OCI-LY3 (cell line): ENCODE results near the gene ARL8B.

Experiments
- H2AFZ ChIP-seq: fragments of 200-600, 300-600 bp; shearing (Covaris generic); 2 replicates; pipeline ENCODE4 v1.6.0; 2014; ENCODE audit warnings: antibody characterized with exemption, low read depth, low read length
- H3K27ac ChIP-seq: fragments of 200-600, 300-600 bp; sonication (generic); 2 replicates; pipeline ENCODE4 v1.5.1; 2014; ENCODE audit warnings: mild to moderate bottlenecking, low read length, moderate library complexity, mixed read lengths
- H3K27me3 ChIP-seq: fragments of 200-600, 300-600 bp; sonication (generic); 2 replicates; pipeline ENCODE4 v1.6.1; 2014; ENCODE audit warnings: low read depth, low read length, mixed read lengths
- H3K36me3 ChIP-seq: fragments of 200-600, 300-600 bp; sonication (generic); replicated peaks from 2 replicates; pipeline ENCODE3; 2014; ENCODE audit warnings: low read depth, low read length, mixed read lengths
- H3K4me1 ChIP-seq: fragments of 300-600, 200-600 bp; sonication (generic); 2 replicates; pipeline ENCODE4 v1.6.1; 2014; ENCODE audit warnings: low read length, mixed read lengths
- H3K4me2 ChIP-seq: fragments of 200-600, 300-600 bp; sonication (generic); 2 replicates; pipeline ENCODE4 v1.6.1; 2014; ENCODE audit warnings: low read length, mixed read lengths
- H3K4me3 ChIP-seq: fragments of 300-600, 200-600 bp; sonication (generic); 2 replicates; pipeline ENCODE4 v1.5.1; 2014; ENCODE audit warnings: antibody characterized with exemption, mild to moderate bottlenecking, low read length, moderate library complexity
- H3K79me2 ChIP-seq: fragments of 300-600, 200-600 bp; shearing (Covaris generic); 2 replicates; pipeline ENCODE4 v1.6.1; 2014; ENCODE audit warnings: mild to moderate bottlenecking, low read length, mixed read lengths
- H3K9ac ChIP-seq: fragments of 300-600, 200-600 bp; shearing (Covaris generic); 2 replicates; pipeline ENCODE4 v1.6.0; 2014; ENCODE audit warnings: mild to moderate bottlenecking, low read length, moderate library complexity
- H3K9me3 ChIP-seq: fragments of 200-600, 300-600 bp; shearing (Covaris generic); 2 replicates; pipeline ENCODE4 v1.6.1; 2014; ENCODE audit warnings: low read length, mixed read lengths; ENCODE audit not compliant: insufficient read depth
- H4K20me1 ChIP-seq: fragments of 200-600, 300-600 bp; sonication (generic); 2 replicates; pipeline ENCODE4 v1.6.1; 2016; ENCODE audit warnings: low read length, mixed read lengths; ENCODE audit not compliant: insufficient read depth
- CTCF ChIP-seq: fragments of 200-600, 300-600 bp; sonication (generic); IDR thresholded peaks from 2 replicates; pipeline ENCODE4 v1.5.1; 2014; ENCODE audit warnings: antibody characterized with exemption, low read length, low read depth
- EZH2phosphoT487 ChIP-seq: fragments of 200-600 bp; shearing (Covaris generic); IDR thresholded peaks from 2 replicates; pipeline ENCODE4 v1.6.1; 2018; ENCODE audit warnings: antibody characterized with exemption, mixed run types, low read depth

ARL8B gene

DNA sequence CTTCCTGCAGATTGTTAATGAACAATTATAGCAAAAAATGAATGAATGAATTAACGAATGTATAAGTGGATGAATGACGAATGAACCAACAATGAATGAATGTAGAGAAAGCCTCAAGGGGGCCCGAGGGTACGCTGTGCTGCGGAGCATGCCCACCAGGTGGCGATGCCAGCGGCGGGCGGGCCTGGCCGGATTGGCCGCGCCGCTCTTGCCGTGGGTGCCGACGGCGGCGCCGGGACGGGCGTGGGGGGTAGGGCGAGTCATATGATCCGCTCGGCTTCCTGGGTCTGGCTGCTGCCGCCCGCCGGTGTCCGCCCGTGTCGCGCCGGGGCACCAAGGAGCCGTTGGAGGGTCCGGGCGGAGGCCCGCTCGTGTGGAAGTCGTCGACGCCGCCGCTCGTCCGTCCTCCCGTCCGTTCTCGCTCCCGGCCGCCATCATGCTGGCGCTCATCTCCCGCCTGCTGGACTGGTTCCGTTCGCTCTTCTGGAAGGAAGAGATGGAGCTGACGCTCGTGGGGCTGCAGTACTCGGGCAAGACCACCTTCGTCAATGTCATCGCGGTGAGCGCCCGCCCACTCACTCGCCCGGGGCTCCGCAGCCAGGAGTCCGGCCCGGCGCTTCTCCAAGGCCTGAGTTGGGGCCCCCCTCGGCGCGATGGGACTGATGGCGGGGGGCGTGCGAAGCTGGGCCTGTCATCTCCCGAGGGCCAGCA lies at the start of gene ARL8B:
ARL8B (plus strand) TSS at position 263 of the 711 bp plus-strand sequence; CDS start at position 437, 174 bp downstream.
- H3K9me3 ChIP-seq = no peaks in the 10 kb centered on the region
- peak within 1 kb of the TSS; percentile 33; the same call in 1 of the 2 replicates for H3K27ac ChIP-seq
- H3K4me1 ChIP-seq = peaks cover 12% of the 10 kb centered on the region
- peaks cover 4% of the 10 kb centered on the region for H3K36me3 ChIP-seq
- no peak for TF ChIP-seq EZH2phosphoT487
- TF ChIP-seq CTCF = peak; percentile 94
- H3K9ac ChIP-seq = peak within 1 kb of the TSS; percentile 83
- H3K79me2 ChIP-seq = peaks cover 51% of the 10 kb centered on the region
- peak within 1 kb of the TSS; percentile 98 for H3K4me2 ChIP-seq
- peak within 1 kb of the TSS; percentile 94 for H2AFZ ChIP-seq
- H3K4me3 ChIP-seq = peak within 1 kb of the TSS; percentile 96
- H3K27me3 ChIP-seq = no peaks in the 10 kb centered on the region
- H4K20me1 ChIP-seq = peaks cover 12% of the 10 kb centered on the region

DNA sequence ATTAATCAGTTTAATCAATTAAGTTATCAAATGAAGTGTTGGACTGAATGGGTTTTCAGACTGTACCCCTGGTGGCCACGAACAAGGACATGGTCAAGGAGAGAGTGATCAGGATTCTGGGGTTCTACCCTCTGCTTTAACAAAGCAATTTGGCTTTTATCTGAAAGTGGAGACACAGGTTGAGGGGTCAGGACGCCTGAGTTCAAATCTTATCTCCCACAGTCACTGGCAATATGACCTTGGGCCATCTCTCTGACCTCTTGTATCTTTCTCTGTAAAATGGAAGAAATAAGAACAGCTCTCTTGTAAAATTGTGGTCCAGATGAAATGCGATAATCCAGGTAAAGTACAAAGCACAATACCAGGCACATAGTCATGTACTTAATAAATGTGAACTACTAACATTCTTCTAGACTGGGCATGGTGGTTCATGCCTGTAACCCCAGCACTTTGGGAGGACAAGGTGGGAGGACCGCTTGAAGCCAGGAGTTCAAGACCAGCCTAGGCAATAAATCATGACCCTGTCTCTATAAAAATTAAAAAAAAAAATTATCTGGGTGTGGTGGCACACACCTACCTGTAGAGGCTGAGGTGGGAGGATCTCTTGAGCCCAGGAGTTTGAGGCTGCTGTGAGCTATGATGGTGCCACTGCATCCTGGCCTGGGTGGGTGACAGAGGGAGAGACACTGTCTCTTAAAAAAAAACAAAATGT lies 48.6 kb upstream of the ARL8B start:
- no peak overlapping the region for H2AFZ ChIP-seq
- H3K36me3 ChIP-seq = no peaks in the 10 kb centered on the region
- H3K9me3 ChIP-seq = no peaks in the 10 kb centered on the region
- no peaks in the 10 kb centered on the region for H3K4me1 ChIP-seq
- no peak overlapping the region for H3K9ac ChIP-seq
- H3K27ac ChIP-seq = no peak overlapping the region
- TF ChIP-seq EZH2phosphoT487 (no peak), CTCF (no peak)
- H3K27me3 ChIP-seq = peaks cover 33% of the 10 kb centered on the region
- no peak overlapping the region for H3K4me3 ChIP-seq
- H4K20me1 ChIP-seq = no peaks in the 10 kb centered on the region
- no peaks in the 10 kb centered on the region for H3K79me2 ChIP-seq
- no peak overlapping the region for H3K4me2 ChIP-seq

- no peaks in the 10 kb centered on the region for H3K36me3 ChIP-seq
- no peak overlapping the region for H2AFZ ChIP-seq
- H3K79me2 ChIP-seq = no peaks in the 10 kb centered on the region
- no peak overlapping the region for H3K27ac ChIP-seq
- no peaks in the 10 kb centered on the region for H3K4me1 ChIP-seq
- no peak overlapping the region for H3K4me3 ChIP-seq
- no peak overlapping the region for H3K9ac ChIP-seq
- no peaks in the 10 kb centered on the region for H3K9me3 ChIP-seq
- H4K20me1 ChIP-seq = no peaks in the 10 kb centered on the region
- H3K27me3 ChIP-seq = peaks cover 6% of the 10 kb centered on the region; the same call in 1 of the 2 replicates
- no peak for TF ChIP-seq CTCF
- no peak overlapping the region for H3K4me2 ChIP-seq
Measured at GRCh38 chr3:5078151-5078550, 43.9 kb upstream of the ARL8B start.

- Histone ChIP-seq H3K79me2 (no peaks in the 10 kb centered on the region), H3K36me3 (no peaks in the 10 kb centered on the region), H4K20me1 (no peaks in the 10 kb centered on the region), H3K9me3 (no peaks in the 10 kb centered on the region), H3K27ac (no peak overlapping the region), H3K27me3 (peaks cover 5% of the 10 kb centered on the region; the same call in 1 of the 2 replicates), H3K4me2 (no peak overlapping the region), H3K9ac (no peak overlapping the region), H2AFZ (no peak overlapping the region), H3K4me3 (no peak overlapping the region), H3K4me1 (no peaks in the 10 kb centered on the region)
- no peak for TF ChIP-seq EZH2phosphoT487
- no peak for TF ChIP-seq CTCF
Measured at GRCh38 chr3:5079761-5080160, 42.3 kb upstream of the ARL8B start.
